NCI-H187 (cell line): ENCODE results near the gene OCSTAMP.

Experiments
- DNase-seq, 2 experiments: peaks; one replicate each; lab custom pipeline; 2025; lab: John Stamatoyannopoulos, UW

Gene OCSTAMP

GRCh38 chr20:46553926-46554325 is 3.5 kb upstream of the OCSTAMP start:
- DNase-seq, result no peak

DNA sequence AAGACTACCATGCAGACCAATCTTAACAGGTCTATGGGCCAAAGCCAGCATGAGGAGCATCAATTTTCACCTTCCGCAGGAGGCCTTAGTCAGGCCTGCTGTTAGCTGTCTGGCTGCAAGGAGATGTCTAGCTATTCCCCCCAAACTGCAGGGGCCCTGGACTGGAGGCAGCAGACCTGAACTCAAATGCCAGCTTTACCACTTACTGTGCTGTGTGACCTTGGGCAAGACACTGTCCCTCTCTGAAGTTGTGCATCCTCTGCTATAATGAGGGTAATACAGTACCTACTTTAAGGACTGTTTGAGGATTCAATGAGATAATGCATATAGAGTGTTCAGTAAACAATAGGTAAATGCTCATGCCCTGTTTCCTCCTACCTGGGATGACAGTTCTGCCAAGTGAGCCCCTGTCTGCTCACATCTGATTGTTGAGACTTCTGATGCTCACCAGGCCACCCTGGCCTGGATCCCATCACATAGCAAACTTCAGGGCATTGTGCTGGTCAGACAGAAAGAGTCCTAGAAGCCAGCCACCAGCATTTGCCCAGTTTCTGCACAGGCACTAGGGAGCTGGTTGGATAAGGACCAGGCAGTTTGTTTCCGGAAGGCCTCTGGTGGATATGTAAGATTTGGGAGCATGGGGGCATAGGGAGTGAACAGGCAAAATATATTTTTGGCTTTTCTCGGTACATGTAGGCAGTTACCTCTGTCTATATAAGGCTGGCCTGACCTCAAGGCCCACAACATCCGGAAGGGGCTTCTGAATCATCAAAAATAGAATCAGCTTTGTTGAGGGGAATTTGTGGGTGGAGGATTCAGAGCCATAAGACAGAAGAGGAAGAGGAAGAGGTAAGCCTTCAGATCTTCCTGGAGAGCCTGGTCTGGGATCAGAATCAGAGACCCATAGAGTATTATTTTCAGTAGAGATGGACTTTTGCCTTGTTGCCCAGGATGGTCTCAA is 2.3 kb upstream of the OCSTAMP start:
- DNase-seq, result no peak

DNA sequence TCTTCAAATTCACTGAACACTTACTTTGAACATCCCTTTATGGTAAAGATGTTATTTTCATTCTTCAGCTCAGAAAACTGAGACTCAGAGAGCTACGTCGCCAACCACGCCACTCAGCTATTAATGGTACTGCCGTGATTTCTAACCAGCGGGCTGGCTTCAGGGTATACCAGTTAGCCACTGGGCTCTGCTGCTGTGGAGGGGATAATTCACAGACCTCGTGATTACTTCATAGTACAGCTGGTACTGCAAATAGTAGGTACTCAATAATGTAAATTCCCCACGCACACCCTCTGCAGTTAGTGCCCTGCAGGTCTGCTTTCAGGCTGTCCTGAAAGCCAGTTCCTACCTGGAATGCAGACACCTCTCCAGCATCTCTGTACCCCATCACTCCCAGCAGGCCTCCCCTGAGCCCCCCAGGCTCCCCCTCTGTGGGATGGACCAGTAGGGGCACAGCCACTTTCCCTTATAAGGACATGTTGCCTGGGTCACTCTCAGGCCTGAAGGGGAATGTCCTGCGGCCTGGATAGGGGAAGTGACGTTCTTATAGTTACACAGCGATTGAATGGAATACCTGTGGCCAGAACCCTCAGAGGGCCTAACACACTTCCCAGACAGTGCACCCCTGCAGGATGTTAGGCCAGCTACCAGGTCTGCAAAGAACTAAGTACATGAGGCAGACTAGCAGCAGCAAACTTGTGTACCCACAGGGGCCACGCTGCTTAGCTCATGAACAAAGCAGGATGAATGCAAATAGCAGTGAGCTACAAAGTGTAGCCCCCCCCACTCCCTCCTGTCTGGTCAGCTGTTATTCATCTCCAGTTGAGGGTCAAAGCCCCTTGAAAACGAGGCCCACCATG is 1.3 kb upstream of the OCSTAMP start:
- no peak for DNase-seq

DNA sequence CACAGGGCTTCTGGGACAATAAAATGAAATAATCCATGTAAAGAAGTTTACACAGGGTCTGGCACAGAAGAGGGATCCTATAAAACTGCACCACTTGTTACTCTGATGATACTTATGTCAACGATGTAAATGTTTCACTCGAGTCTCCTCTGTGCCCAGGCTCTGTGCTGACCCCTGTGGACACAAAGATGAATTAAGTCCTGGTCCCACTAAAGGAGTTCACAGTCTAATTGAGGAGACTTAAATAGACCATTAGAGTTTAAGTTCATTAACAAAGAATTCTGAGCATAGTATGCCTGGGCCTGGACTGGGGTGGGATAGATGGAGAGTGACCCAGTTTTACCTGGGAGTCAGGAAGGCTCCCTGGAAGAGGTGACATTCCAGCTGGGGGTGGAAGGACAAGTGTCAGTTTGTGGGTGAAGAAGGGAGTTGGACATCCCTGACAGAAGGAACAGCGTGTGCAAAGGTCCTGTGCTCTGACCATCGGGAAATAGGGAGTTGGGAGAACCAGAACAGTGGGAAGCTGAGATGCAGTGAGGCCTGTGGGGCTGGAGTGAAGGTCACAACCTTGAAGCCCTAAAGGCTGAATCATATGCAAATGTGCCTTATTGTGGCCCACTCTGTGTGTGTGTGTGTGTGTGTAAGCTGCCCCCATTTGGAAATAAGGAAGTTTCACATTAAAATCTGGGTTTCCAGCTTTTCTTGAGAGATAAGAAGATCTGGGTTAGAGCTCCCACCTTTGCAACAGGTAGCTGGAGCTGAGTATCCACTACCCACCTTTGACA is 1.1 kb downstream of the OCSTAMP start:
- no peak for DNase-seq

DNA sequence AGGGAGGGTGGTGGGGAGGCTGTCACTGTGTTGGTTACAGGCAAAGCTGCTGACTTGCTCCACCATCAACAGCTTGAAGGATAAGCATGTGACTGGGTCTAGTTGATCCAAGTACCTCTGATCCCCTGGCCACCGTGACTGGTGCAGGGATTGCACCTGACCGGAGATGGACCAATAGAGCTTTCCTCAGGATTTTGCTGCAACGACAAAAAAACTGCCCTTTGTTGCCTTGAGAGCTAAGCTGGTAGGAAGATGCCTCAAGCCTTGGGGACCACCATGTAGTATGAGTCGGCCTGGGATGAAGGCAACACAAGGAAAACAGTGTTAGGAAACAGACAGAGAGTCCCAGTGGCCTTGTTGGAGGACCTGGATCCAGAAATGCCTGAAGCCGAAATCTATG is 1.8 kb downstream of the OCSTAMP start:
- DNase-seq, result no peak

DNA sequence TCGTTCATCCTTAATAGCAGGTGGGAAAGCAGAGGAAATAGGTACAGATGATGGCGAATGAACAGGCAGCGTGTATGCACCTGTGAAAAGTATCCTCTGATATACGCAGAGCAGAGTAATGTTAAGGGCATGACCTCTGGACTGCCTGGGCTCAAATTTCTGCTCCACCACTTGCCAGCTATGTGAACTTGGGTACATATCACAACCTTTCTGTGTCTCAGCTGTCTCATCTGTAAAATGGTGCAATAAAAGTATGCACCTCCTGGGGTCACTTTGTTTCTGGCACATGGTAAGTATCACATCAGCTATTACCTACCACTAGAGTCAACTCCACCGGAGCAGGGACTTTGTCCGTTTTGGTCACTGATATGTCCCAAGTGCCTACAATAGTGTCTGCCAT is 2.5 kb downstream of the OCSTAMP start:
- DNase-seq, result no peak

GRCh38 chr20:46546936-46547335 is 3.5 kb downstream of the OCSTAMP start:
- DNase-seq, result no peak

- DNase-seq, result no peak
Measured at GRCh38 chr20:46546298-46546697, 4.2 kb downstream of the OCSTAMP start.

GRCh38 chr20:46545827-46546138 is 4.7 kb downstream of the OCSTAMP start:
- DNase-seq, result no peak

DNA sequence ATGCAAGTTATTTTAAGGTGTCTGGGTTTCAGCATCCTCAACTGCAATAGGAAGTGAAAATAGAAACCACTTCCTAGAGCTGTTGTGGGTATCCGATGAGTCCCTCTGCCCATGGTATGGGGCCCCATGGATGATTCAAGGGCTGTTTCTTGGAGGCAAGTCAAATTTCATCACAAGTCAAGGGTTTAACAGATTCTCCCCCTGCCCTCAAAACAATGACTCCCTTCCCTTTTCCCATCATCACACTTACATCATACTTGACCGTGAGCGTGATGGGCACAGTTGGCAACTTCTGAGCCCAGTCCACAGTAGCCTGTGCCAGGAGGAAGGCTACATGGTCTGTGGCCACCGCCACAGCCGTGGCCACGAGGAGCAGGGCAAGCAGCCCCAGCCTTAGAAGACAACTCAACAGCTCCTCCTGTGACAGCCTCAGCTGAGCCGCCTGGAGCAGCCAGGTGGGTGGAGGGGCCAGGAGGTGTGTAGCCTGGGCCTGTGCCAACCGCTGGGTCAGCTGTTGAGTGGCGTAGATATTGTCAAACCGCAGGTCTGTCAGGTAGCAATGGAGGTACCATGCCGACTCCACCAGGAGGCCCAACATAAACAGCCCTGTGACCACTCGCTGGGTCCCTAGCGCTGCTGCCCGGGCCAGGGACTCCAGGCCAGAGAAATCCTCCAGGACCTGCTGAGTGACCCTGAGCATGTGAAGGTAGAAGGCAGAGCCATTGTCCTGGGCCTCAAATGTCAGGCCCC is 5.2 kb downstream of the OCSTAMP start:
- DNase-seq, result no peak

GRCh38 chr20:46544576-46544975 is 5.9 kb downstream of the OCSTAMP start:
- no peak for DNase-seq

- no peak for DNase-seq
Measured at GRCh38 chr20:46543959-46544358, 6.5 kb downstream of the OCSTAMP start.

DNA sequence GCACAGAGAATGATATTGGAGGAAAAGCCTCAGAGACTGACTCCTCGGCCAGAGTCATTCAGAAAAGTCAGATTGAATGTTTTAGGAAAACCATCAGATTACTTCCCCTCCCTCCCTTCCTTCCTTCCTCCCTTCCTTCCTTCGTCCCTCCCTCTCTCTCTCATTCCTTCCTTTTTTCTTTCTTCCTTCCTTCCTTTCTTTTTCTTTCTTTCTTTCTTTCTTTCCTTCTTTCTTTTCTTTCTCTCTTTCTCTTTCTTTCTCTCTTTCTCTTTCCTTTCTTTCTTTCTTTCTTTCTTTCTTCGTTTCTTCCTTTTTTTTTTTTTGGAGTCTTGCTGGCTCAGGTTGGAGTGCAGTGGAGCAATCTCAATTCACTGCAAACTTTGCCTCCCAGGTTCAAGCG is 7.4 kb downstream of the OCSTAMP start:
- DNase-seq, result no peak

DNA sequence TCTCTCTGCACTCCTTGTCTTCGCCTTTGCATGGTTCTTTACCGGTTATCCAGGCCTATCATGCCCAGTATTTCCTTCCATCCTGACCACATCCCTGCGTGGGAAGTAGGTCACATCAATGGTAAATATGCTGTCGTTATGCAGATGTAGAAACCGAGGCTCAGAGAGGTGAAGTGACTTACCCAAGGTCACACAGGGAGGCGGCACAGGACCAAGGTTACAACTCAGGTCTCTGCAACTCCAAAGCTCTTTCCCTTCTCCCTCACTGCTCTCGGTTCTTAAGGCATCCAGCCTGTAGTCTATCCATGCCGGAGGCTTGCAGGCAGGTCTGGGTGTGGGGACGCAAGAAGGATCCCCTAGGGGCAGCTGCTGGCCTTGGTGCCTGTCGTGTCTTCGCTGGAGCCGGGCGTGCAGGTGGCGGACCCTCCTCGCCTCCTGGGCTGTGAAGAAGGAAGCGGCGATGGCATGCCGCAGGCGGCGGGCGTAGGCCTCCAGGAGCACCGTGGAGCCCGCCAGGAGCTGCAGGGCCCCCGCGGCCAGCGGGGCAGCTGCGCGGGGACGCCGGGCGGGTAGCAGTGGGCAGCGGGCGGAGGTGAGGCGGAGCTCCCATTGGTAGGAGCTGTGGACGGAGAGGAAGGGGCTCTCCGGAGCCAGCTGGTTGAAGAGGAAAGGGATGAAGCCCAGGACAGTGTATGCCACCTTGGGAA is 9.1 kb downstream of the OCSTAMP start:
- no peak for DNase-seq

- DNase-seq, result no peak
Measured at GRCh38 chr20:46539113-46539512, 11.3 kb downstream of the OCSTAMP start.

- no peak for DNase-seq
Measured at GRCh38 chr20:46530640-46531039, 19.8 kb downstream of the OCSTAMP start.

DNA sequence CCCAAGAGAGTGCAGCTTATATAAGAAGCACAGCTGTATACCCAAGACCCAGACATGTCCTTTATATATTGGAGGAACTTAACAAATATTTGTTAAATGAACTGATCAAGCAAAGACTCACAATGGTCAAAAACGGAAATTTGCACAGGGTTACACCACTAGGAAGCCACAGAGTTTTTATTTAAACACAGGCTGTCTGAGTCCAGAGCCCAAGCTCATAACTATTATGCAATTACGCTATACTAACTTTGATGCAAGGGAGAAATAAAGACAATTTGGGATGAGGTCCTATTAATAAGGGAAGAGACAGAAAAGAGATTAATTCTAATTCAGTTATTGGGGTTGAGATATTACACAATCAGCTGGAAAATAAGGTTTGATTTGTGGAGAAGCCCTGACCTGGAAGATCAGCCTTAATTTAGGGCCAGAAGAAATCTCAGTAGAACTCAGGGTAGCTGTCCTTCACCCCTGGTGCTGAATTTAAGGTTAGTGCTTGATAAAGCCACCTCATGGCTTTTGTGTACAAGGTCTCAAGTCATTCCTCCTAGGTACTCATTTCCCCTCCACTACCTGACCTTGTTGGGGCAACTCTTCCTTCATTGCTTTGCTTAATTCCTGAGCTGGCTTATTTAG is 26.6 kb downstream of the OCSTAMP start:
- no peak for DNase-seq

DNA sequence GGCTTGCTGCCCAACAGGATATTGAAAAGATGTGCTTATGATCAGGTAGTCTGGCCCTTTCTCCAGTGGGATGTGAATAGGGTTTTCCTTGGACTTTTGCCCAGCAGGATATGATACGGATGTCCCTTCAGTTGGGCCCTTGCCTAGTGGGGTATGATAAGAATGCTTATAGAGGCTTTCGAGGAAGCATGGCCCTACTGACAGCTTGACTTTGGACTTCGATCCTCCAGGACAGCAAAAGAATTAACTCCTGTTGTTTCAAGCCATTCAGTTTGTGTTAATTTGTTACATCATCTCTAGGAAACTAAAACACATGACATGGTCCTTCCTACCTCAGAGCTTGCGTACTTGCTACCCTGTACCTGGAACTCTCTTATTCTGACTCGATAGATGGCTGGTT is 27.3 kb downstream of the OCSTAMP start:
- DNase-seq, result no peak

- no peak for DNase-seq
Measured at GRCh38 chr20:46520976-46521579, 29.4 kb downstream of the OCSTAMP start.

DNA sequence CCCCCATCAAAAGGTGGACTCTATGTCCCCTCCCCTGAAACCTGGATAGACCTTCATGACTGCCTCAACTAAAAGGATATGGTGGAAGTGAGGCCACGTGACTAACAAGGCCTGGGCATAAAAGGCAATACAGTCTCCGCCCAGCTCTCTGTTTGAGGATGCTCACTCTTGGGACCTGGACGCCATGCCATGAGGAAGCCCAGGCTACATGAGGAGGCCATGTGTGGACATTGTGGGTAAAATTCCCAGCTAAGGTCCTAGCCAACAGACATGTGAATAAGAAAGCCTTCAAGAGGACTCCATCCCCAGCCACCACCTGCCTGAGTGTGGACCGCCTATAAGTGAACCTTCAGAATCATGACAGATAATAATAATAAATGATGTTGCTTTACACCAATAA is 29.9 kb downstream of the OCSTAMP start:
- no peak for DNase-seq
